Ovary (tissue), 9 donors: ENCODE results near the gene SANBR. TPM values are rescaled to one million over a fixed set of nuclear protein-coding genes. Genes with fewer than 3 reads are reported as not detected.

Experiments used
- DNase-seq, 5 donors: peaks; one replicate each; pipeline ENCODE4 v3.0.0-alpha.2; 2019 to 2020
- H3K27ac ChIP-seq, 2 donors: fragments of 200-600 bp; one replicate each; pipeline versions ENCODE4 v1.5.1 to v1.8.0; 2019 to 2022
- H3K27me3 ChIP-seq: fragments of 200-600 bp; one replicate; pipeline ENCODE4 v1.8.0; 2022
- H3K36me3 ChIP-seq: fragments of 200-600 bp; sonication (generic); one replicate; pipeline ENCODE4 v1.5.1; 2019
- H3K4me1 ChIP-seq: one replicate; pipeline ENCODE4 v1.8.1; 2013; ENCODE audit warnings: mild to moderate bottlenecking, moderate library complexity; ENCODE audit not compliant: insufficient read depth
- H3K4me3 ChIP-seq: fragments of 200-600 bp; sonication (generic); one replicate; pipeline ENCODE4 v1.5.1; 2017
- H3K9me3 ChIP-seq, 2 donors: fragments of 200-600 bp in 1 of 2; sonication (generic) in 1 of 2; one replicate each; pipeline versions ENCODE4 v1.5.1 to v1.8.1; 2013 to 2019; ENCODE audit warnings: mild to moderate bottlenecking in 1 of 2, moderate library complexity in 1 of 2
- EP300 ChIP-seq: sonication (generic); formaldehyde crosslinking; IDR thresholded peaks from one replicate; pipeline ENCODE4 v1.6.1; 2017; ENCODE audit warnings: antibody characterized with exemption
- POLR2A ChIP-seq: fragments of 450-650 bp; IDR thresholded peaks from one replicate; pipeline ENCODE4 v1.6.1; 2017; ENCODE audit warnings: antibody characterized with exemption, mild to moderate bottlenecking, moderate library complexity
- WGBS, 3 donors: extraction: QIAGEN DNeasy Blood & Tissue Kit in 1 of 3; methylation state at CpG; one replicate each; pipeline versions ENCODE4 v1.1.5 to v1.1.7; 2013 to 2017; 5-methylcytosine and 5-hydroxymethylcytosine counted together
- intact Hi-C, 4 donors: fragments of 100-400 bp; cut with DNase I; formaldehyde crosslinking; loops; one replicate each; pipeline versions ENCODE4 v1.11.0 to v1.15.1; 2022 to 2023
- polyA plus RNA-seq, 2 donors: library from polyadenylated mRNA; stranded (reverse); fragments of 200-250 nt in 1 of 2; fragments of 350-450 nt in 1 of 2; fragmentation: Illumina TruSeq in 1 of 2; extraction: RNeasy Lipid Tissue Mini Kit (QIAGEN cat#74804) in 1 of 2; gene quantifications; one replicate each; pipeline ENCODE4 v1.2.3, GENCODE V29; 2013 to 2014
- total RNA-seq, 7 donors: library from RNA; depleted of rRNA in 2 of 7; stranded (reverse); fragments of >200 nt in 2 of 7; fragmentation: NEBNext Ultra II Directional in 3 of 7; extraction: Animal tissue kit (Norgen Biotek cat#: 25700) in 3 of 7; gene quantifications; one replicate each; pipeline versions ENCODE4 v1.1.0 to v1.2.4, GENCODE V29; 2016 to 2023
- TF ChIP-seq, protein P1 (sequence below), 3 donors: fragments of 450-650 bp in 2 of 3; fragments of 200-600 bp in 1 of 3; IDR thresholded peaks; one replicate each; pipeline versions ENCODE4 v1.5.1 to v1.8.0; 2016 to 2022; ENCODE audit warnings: antibody characterized with exemption in 3 of 3, mild to moderate bottlenecking in 1 of 3
- donor health status: DM: no; HTN: no; CAD: no; lungs with moderate emphysema.
- donor health status: DM: no; HTN: no; CAD: no.
- donor health status: Bipolar disorder and iron deficiency.
- donor health status: DM: yes; HTN: yes; CAD: no.
- donor health status: DM: no; HTN: no; CAD: no.
- donor health status: DM: yes; HTN: yes; CAD: no.

The SANBR gene
- total and polyA plus RNA-seq, 9 donors: 2.7 to 9.5 (median 5.0) TPM

DNA sequence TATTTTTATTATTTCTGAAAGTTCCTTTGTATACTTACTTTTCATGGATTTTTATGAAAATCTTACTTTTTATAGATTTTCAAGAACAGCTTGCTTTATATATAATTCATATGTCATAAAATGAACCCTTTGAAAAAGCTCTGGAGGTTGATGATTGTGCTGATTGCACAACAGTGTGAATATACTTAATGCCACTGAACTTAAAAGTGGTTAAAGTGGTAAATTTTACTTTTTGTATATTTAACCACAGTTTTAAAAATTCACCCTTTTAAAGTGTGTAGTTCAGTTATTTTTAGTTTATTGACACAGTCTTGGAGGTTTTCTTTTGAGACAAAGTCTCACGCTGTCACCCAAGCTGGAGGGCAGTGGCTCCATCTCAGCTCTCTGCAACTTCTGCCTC is 8.4 kb downstream of the SANBR start:
- 92 to 100% (median 94%) methylated on average over 1 of the region's 1 CpG for WGBS, 3 donors
- Histone ChIP-seq H3K4me3 (no peak overlapping the region), H3K27me3 (no peaks in the 10 kb centered on the region), H3K27ac (no peak overlapping the region), H3K9me3 (no peaks in the 10 kb centered on the region), H3K36me3 (no peaks in the 10 kb centered on the region), H3K4me1 (no peaks in the 10 kb centered on the region)
- TF ChIP-seq, protein P1, sequence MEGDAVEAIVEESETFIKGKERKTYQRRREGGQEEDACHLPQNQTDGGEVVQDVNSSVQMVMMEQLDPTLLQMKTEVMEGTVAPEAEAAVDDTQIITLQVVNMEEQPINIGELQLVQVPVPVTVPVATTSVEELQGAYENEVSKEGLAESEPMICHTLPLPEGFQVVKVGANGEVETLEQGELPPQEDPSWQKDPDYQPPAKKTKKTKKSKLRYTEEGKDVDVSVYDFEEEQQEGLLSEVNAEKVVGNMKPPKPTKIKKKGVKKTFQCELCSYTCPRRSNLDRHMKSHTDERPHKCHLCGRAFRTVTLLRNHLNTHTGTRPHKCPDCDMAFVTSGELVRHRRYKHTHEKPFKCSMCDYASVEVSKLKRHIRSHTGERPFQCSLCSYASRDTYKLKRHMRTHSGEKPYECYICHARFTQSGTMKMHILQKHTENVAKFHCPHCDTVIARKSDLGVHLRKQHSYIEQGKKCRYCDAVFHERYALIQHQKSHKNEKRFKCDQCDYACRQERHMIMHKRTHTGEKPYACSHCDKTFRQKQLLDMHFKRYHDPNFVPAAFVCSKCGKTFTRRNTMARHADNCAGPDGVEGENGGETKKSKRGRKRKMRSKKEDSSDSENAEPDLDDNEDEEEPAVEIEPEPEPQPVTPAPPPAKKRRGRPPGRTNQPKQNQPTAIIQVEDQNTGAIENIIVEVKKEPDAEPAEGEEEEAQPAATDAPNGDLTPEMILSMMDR (IDR thresholded peaks at IDR 0.05): no peak
- no peak for TF ChIP-seq EP300
- no peak for TF ChIP-seq POLR2A
- DNase-seq: no peak
- intact Hi-C loops: no loop called here

DNA sequence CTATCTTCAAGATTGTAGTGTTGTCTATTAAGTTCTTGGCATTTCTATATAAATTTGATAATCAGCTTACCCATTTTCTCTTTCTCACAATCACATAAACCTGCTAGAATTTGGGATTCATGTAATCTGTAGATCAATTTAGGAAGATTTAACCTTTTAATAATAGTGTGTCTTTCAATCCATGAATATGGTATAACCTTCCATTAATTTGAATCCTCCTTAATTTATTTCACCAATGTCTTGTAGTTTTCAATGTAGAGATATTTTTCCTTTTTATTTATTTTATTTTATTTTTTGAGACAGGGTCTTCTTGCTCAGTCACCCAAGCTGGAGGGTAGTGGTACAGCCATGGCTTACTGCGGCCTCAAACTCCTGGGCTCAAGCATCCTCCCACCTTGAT is 20.2 kb downstream of the SANBR start:
- Histone ChIP-seq H3K27me3 (no peaks in the 10 kb centered on the region), H3K4me3 (no peak overlapping the region), H3K4me1 (no peaks in the 10 kb centered on the region), H3K9me3 (no peaks in the 10 kb centered on the region), H3K27ac (no peak overlapping the region), H3K36me3 (no peaks in the 10 kb centered on the region)
- no peak for DNase-seq
- 95 to 100% (median 100%) methylated on average over 1 of the region's 1 CpG for WGBS, 3 donors
- TF ChIP-seq POLR2A (no peak), EP300 (no peak)
- TF ChIP-seq, protein P1 (IDR thresholded peaks at IDR 0.05): no peak
- intact Hi-C loops: no loop called here

DNA sequence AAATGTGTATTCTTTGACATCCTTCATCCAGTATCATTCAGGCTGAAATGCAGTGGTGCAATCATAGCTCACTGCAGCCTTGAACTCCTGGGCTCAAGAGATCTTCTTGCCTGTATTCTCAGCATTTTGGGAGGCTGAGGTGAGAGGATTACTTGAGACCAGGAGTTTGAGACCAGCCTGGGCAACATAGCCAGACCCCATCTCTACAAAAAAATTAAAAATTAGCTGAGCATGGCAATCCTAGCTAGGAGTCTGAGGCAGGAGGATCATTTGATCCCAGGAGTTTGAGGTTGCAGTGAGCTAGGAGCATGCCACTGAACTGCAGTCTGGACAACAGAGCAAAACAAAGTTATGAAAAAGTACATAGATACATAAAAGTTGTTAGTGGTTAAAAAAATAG is 24.1 kb downstream of the SANBR start:
- DNase-seq: no peak
- intact Hi-C loops: no loop called here
- no peaks in the 10 kb centered on the region for H3K4me1 ChIP-seq
- H3K9me3 ChIP-seq: no peaks in the 10 kb centered on the region
- H3K4me3 ChIP-seq: no peak overlapping the region
- no peaks in the 10 kb centered on the region for H3K27me3 ChIP-seq
- no peak overlapping the region for H3K27ac ChIP-seq
- TF ChIP-seq, protein P1 (IDR thresholded peaks at IDR 0.05): no peak
- TF ChIP-seq POLR2A: no peak
- TF ChIP-seq EP300: no peak
- no peaks in the 10 kb centered on the region for H3K36me3 ChIP-seq

DNA sequence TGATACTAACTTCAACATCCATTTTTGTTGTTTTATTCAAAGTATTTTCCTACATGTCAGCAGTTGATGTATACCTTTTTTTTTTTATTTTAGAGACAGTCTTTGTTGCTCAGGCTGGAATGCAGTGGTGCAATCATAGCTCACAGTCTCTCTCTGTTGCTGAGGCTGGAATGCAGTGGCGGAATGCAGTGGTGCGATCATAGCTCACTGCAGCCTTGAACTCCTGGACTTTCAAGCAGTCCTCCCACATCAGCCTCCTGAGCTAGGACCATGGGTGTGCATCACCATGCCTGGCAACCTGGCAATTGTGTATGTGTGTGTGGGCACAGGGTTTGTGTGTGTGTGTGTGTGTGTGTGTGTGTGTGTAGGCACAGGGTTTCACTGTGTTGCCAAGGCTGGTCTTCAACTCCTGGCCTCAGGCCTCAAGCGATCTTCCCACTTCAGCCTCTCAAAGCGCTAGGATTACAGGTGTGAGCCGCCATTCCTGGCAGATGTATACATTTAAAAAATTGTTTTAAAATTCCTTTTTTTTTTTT is 24.8 kb downstream of the SANBR start:
- H3K4me1 ChIP-seq: no peaks in the 10 kb centered on the region
- TF ChIP-seq EP300 (no peak), POLR2A (no peak)
- TF ChIP-seq, protein P1 (IDR thresholded peaks at IDR 0.05): no peak
- no peaks in the 10 kb centered on the region for H3K9me3 ChIP-seq
- no peak overlapping the region for H3K27ac ChIP-seq
- no peaks in the 10 kb centered on the region for H3K27me3 ChIP-seq
- DNase-seq: no peak
- H3K36me3 ChIP-seq: no peaks in the 10 kb centered on the region
- WGBS, 3 donors: 74 to 93% (median 89%) methylated on average over 5 of the region's 5 CpGs
- H3K4me3 ChIP-seq: no peak overlapping the region
- intact Hi-C loops: no loop called here
